ENCODE measurements around the gene TTC12.

The TTC12 gene

GRCh38 chr11:113351068-113351450 lies 36.7 kb downstream of the TTC12 start:
- Histone ChIP-seq H4K8ac (ENCODE audit: low read depth, low read length) (no peak overlapping the region), H3K79me1 (ENCODE audit: low read depth, low read length) (no peaks in the 10 kb centered on the region)

GRCh38 chr11:113351480-113351879 lies 37.1 kb downstream of the TTC12 start:
- Histone ChIP-seq H3K4me2 (ENCODE audit: insufficient read depth, low read length, poor library complexity, severe bottlenecking) (no peak overlapping the region), H4K8ac (ENCODE audit: low read depth, low read length) (peak overlapping the region; percentile 29), H2AFZ (ENCODE audit: low read length) (no peak overlapping the region), H3K18ac (ENCODE audit: low read length) (no peak overlapping the region), H3K4me1 (ENCODE audit: control insufficient read depth in 2 of 2, insufficient read depth in 1 of 2, low read depth in 1 of 2, low read length in 2 of 2) (peaks cover 0 to 3% of the 10 kb centered on the region in 2 donors), H3K14ac (ENCODE audit: low read length) (no peak overlapping the region), H4K91ac (ENCODE audit: low read depth, low read length, poor library complexity) (no peak overlapping the region), H3K4me3 (ENCODE audit: low read length in 2 of 2) (no peak overlapping the region), H3K36me3 (replicated peaks in 1 of 2; ENCODE audit: control insufficient read depth in 2 of 2, insufficient read depth in 2 of 2, low read length in 2 of 2) (peaks cover 0 to 8% of the 10 kb centered on the region in 2 donors), H3K27ac (replicated peaks; ENCODE audit: low read length) (no peak overlapping the region), H3K4ac (ENCODE audit: low read length) (no peak overlapping the region), H2BK120ac (ENCODE audit: low read depth, low read length) (no peak overlapping the region), H3K23ac (ENCODE audit: low read depth, low read length, poor library complexity) (no peak overlapping the region), H3K27me3 (ENCODE audit: control insufficient read depth in 3 of 3, insufficient read depth in 3 of 3, low read depth in 1 of 3, low read length in 3 of 3) (no peaks in the 10 kb centered on the region), H2BK5ac (ENCODE audit: low read length) (no peak overlapping the region), H3K79me1 (ENCODE audit: low read depth, low read length) (no peaks in the 10 kb centered on the region), H3K9ac (ENCODE audit: low read depth, low read length, poor library complexity) (no peak overlapping the region), H2BK15ac (ENCODE audit: low read length) (no peak overlapping the region), H3K9me3 (replicated peaks in 1 of 2; ENCODE audit: control insufficient read depth in 2 of 2, insufficient read depth in 1 of 2, low read depth in 1 of 2, low read length in 2 of 2) (peaks cover 0 to 8% of the 10 kb centered on the region in 2 donors), H2AK5ac (ENCODE audit: low read depth, low read length) (no peak overlapping the region), H2BK12ac (ENCODE audit: low read length) (no peak overlapping the region)
- no peak for DNase-seq (ENCODE audit: low spot score)
- no CpG with 5 or more reads among the region's 4 CpGs for WGBS, 2 donors (ENCODE audit: extremely low coverage in 2 of 2, insufficient read length in 2 of 2, insufficient replicate concordance in 1 of 2)

More at GRCh38 chr11:113351068-113351450, 36.7 kb downstream of the TTC12 start:
- H3K4ac ChIP-seq (ENCODE audit: low read length): no peak overlapping the region
- H3K36me3 ChIP-seq (replicated peaks in 1 of 2; ENCODE audit: control insufficient read depth in 2 of 2, insufficient read depth in 2 of 2, low read length in 2 of 2): peaks cover 0 to 6% of the 10 kb centered on the region in 2 donors
- DNase-seq (ENCODE audit: low spot score): no peak
- H3K4me1 ChIP-seq (ENCODE audit: control insufficient read depth in 2 of 2, insufficient read depth in 1 of 2, low read depth in 1 of 2, low read length in 2 of 2): peaks cover 0 to 3% of the 10 kb centered on the region in 2 donors
- H3K9ac ChIP-seq (ENCODE audit: low read depth, low read length, poor library complexity): no peak overlapping the region
- H3K9me3 ChIP-seq (replicated peaks in 1 of 2; ENCODE audit: control insufficient read depth in 2 of 2, insufficient read depth in 1 of 2, low read depth in 1 of 2, low read length in 2 of 2): peaks cover 0 to 4% of the 10 kb centered on the region in 2 donors
- no peak overlapping the region for H3K18ac ChIP-seq (ENCODE audit: low read length)
- no peak overlapping the region for H2BK120ac ChIP-seq (ENCODE audit: low read depth, low read length)
- H3K27me3 ChIP-seq (ENCODE audit: control insufficient read depth in 3 of 3, insufficient read depth in 3 of 3, low read depth in 1 of 3, low read length in 3 of 3): no peaks in the 10 kb centered on the region
- H3K4me2 ChIP-seq (ENCODE audit: insufficient read depth, low read length, poor library complexity, severe bottlenecking): no peak overlapping the region
- H3K23ac ChIP-seq (ENCODE audit: low read depth, low read length, poor library complexity): no peak overlapping the region
- no peak overlapping the region for H3K4me3 ChIP-seq (ENCODE audit: low read length in 2 of 2)
- H2BK5ac ChIP-seq (ENCODE audit: low read length): no peak overlapping the region
- no peak overlapping the region for H3K14ac ChIP-seq (ENCODE audit: low read length)
- H2BK12ac ChIP-seq (ENCODE audit: low read length): no peak overlapping the region
- no CpG with 5 or more reads among the region's 3 CpGs for WGBS, 2 donors (ENCODE audit: extremely low coverage in 2 of 2, insufficient read length in 2 of 2, insufficient replicate concordance in 1 of 2)
- H4K91ac ChIP-seq (ENCODE audit: low read depth, low read length, poor library complexity): no peak overlapping the region
- no peak overlapping the region for H2BK15ac ChIP-seq (ENCODE audit: low read length)
- no peak overlapping the region for H2AFZ ChIP-seq (ENCODE audit: low read length)
- H2AK5ac ChIP-seq (ENCODE audit: low read depth, low read length): no peak overlapping the region
- no peak overlapping the region for H3K27ac ChIP-seq (replicated peaks; ENCODE audit: low read length)

GRCh38 chr11:113356203-113356602 lies 41.8 kb downstream of the TTC12 start:
- no peaks in the 10 kb centered on the region for H3K4me1 ChIP-seq (ENCODE audit: control insufficient read depth in 2 of 2, insufficient read depth in 1 of 2, low read depth in 1 of 2, low read length in 2 of 2)
- no peak overlapping the region for H2BK12ac ChIP-seq (ENCODE audit: low read length)
- H3K4me2 ChIP-seq (ENCODE audit: insufficient read depth, low read length, poor library complexity, severe bottlenecking): no peak overlapping the region
- peaks cover 0 to 12% of the 10 kb centered on the region in 2 donors for H3K9me3 ChIP-seq (replicated peaks in 1 of 2; ENCODE audit: control insufficient read depth in 2 of 2, insufficient read depth in 1 of 2, low read depth in 1 of 2, low read length in 2 of 2)
- no peak overlapping the region for H3K18ac ChIP-seq (ENCODE audit: low read length)
- no CpG with 5 or more reads among the region's 3 CpGs for WGBS, 2 donors (ENCODE audit: extremely low coverage in 2 of 2, insufficient read length in 2 of 2, insufficient replicate concordance in 1 of 2)
- no peak overlapping the region for H2AFZ ChIP-seq (ENCODE audit: low read length)
- no peak overlapping the region for H4K91ac ChIP-seq (ENCODE audit: low read depth, low read length, poor library complexity)
- no peak overlapping the region for H3K27ac ChIP-seq (replicated peaks; ENCODE audit: low read length)
- H3K79me1 ChIP-seq (ENCODE audit: low read depth, low read length): no peaks in the 10 kb centered on the region
- H2BK15ac ChIP-seq (ENCODE audit: low read length): no peak overlapping the region
- H3K27me3 ChIP-seq (ENCODE audit: control insufficient read depth in 3 of 3, insufficient read depth in 3 of 3, low read depth in 1 of 3, low read length in 3 of 3): no peaks in the 10 kb centered on the region
- no peak overlapping the region for H3K4ac ChIP-seq (ENCODE audit: low read length)
- H3K9ac ChIP-seq (ENCODE audit: low read depth, low read length, poor library complexity): no peak overlapping the region
- no peak overlapping the region for H3K23ac ChIP-seq (ENCODE audit: low read depth, low read length, poor library complexity)
- no peak overlapping the region for H2AK5ac ChIP-seq (ENCODE audit: low read depth, low read length)
- H2BK5ac ChIP-seq (ENCODE audit: low read length): no peak overlapping the region
- no peak overlapping the region for H4K8ac ChIP-seq (ENCODE audit: low read depth, low read length)
- H2BK120ac ChIP-seq (ENCODE audit: low read depth, low read length): no peak overlapping the region
- H3K4me3 ChIP-seq (ENCODE audit: low read length in 2 of 2): no peak overlapping the region
- no peak overlapping the region for H3K14ac ChIP-seq (ENCODE audit: low read length)
- peaks cover 2 to 13% of the 10 kb centered on the region in 2 donors for H3K36me3 ChIP-seq (replicated peaks in 1 of 2; ENCODE audit: control insufficient read depth in 2 of 2, insufficient read depth in 2 of 2, low read length in 2 of 2)
- no peak for DNase-seq (ENCODE audit: low spot score)

- Histone ChIP-seq H2AFZ (ENCODE audit: low read length) (no peak overlapping the region), H4K91ac (ENCODE audit: low read depth, low read length, poor library complexity) (no peak overlapping the region), H2BK120ac (ENCODE audit: low read depth, low read length) (no peak overlapping the region), H3K18ac (ENCODE audit: low read length) (no peak overlapping the region), H3K9ac (ENCODE audit: low read depth, low read length, poor library complexity) (no peak overlapping the region), H4K8ac (ENCODE audit: low read depth, low read length) (no peak overlapping the region), H3K4ac (ENCODE audit: low read length) (no peak overlapping the region), H3K9me3 (replicated peaks in 1 of 2; ENCODE audit: control insufficient read depth in 2 of 2, insufficient read depth in 1 of 2, low read depth in 1 of 2, low read length in 2 of 2) (no peaks in the 10 kb centered on the region), H3K27me3 (ENCODE audit: control insufficient read depth in 3 of 3, insufficient read depth in 3 of 3, low read depth in 1 of 3, low read length in 3 of 3) (no peaks in the 10 kb centered on the region), H3K79me1 (ENCODE audit: low read depth, low read length) (no peaks in the 10 kb centered on the region), H3K23ac (ENCODE audit: low read depth, low read length, poor library complexity) (no peak overlapping the region), H3K4me3 (ENCODE audit: low read length in 2 of 2) (no peak overlapping the region), H2BK5ac (ENCODE audit: low read length) (no peak overlapping the region), H2BK15ac (ENCODE audit: low read length) (no peak overlapping the region), H3K14ac (ENCODE audit: low read length) (no peak overlapping the region), H2BK12ac (ENCODE audit: low read length) (no peak overlapping the region), H3K27ac (replicated peaks; ENCODE audit: low read length) (no peak overlapping the region), H3K4me2 (ENCODE audit: insufficient read depth, low read length, poor library complexity, severe bottlenecking) (no peak overlapping the region), H3K36me3 (replicated peaks in 1 of 2; ENCODE audit: control insufficient read depth in 2 of 2, insufficient read depth in 2 of 2, low read length in 2 of 2) (peaks cover 4 to 28% of the 10 kb centered on the region in 2 donors), H2AK5ac (ENCODE audit: low read depth, low read length) (no peak overlapping the region), H3K4me1 (ENCODE audit: control insufficient read depth in 2 of 2, insufficient read depth in 1 of 2, low read depth in 1 of 2, low read length in 2 of 2) (no peaks in the 10 kb centered on the region)
- DNase-seq (ENCODE audit: low spot score): no peak
- no CpG with 5 or more reads among the region's 5 CpGs for WGBS, 2 donors (ENCODE audit: extremely low coverage in 2 of 2, insufficient read length in 2 of 2, insufficient replicate concordance in 1 of 2)
Measured at GRCh38 chr11:113363406-113363805, 49.0 kb downstream of the TTC12 start.

Data from neuronal stem cell (in vitro differentiated cells).